Urinary bladder (tissue), 4 donors: ENCODE results near the gene TMEM115. TPM values are rescaled to one million over a fixed set of nuclear protein-coding genes. Genes with fewer than 3 reads are reported as not detected.

ENCODE experiments used
- DNase-seq: peaks from one replicate; pipeline ENCODE4 v3.0.0-alpha.2; 2015; ENCODE audit errors: extremely low spot score
- H3K27ac ChIP-seq: one replicate; pipeline ENCODE4 v1.5.1; 2013; ENCODE audit warnings: low read depth, mild to moderate bottlenecking, moderate library complexity
- H3K36me3 ChIP-seq: one replicate; pipeline ENCODE4 v1.6.1; 2013; ENCODE audit warnings: mild to moderate bottlenecking, moderate library complexity; ENCODE audit not compliant: insufficient read depth
- H3K4me1 ChIP-seq: one replicate; pipeline ENCODE4 v1.6.1; 2013; ENCODE audit warnings: mild to moderate bottlenecking, moderate library complexity; ENCODE audit not compliant: insufficient read depth
- H3K4me3 ChIP-seq: one replicate; pipeline ENCODE4 v1.5.1; 2013; ENCODE audit warnings: low read depth, low read length
- WGBS: extraction: QIAGEN DNeasy Blood & Tissue Kit; methylation state at CpG from one replicate; pipeline ENCODE4 v1.1.7; 2013; 5-methylcytosine and 5-hydroxymethylcytosine counted together
- polyA plus RNA-seq: library from polyadenylated mRNA; stranded (reverse); fragments of 200-250 nt; gene quantifications from one replicate; pipeline ENCODE4 v1.2.3, GENCODE V29; 2013
- total RNA-seq: library from RNA; depleted of rRNA; stranded (reverse); fragments of >200 nt; gene quantifications from one replicate; pipeline ENCODE4 v1.2.3, GENCODE V29; 2014
- donor health status: healthy with polysubstance abuse.
- donor health status: healthy.

The TMEM115 gene
- total and polyA plus RNA-seq, 2 donors = 16.2 to 49.8 TPM

GRCh38 chr3:50388016-50388719 lies 28.8 kb upstream of the TMEM115 start:
- H3K4me1 ChIP-seq = no peaks in the 10 kb centered on the region
- H3K36me3 ChIP-seq = no peaks in the 10 kb centered on the region
- DNase-seq = no peak
- WGBS = 71% methylated on average over 25 of the region's 25 CpGs
- H3K27ac ChIP-seq = no peak overlapping the region
- H3K4me3 ChIP-seq = no peak overlapping the region

- WGBS = 65% methylated on average over 13 of the region's 13 CpGs
Observed at GRCh38 chr3:50385754-50386153, 26.4 kb upstream of the TMEM115 start.

DNA sequence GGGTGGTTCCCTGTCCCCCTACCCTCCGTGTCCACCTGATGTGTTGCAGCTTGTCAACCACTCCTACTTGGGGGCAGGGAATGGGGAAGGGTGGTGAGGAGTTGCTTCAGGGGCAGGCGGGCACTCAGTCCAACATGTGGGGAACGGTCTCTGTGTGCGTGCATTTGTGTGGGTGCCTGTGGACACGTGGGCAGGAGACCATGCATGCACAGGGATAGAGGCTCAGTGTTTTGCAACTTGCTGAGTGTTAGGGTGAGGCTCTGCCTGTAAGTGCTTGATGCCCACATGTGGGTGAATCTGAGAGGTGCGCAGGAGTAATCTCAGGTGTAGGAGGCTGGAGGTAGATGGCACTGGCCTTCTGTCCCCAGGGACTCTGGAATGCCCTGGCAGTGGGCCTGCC lies 24.4 kb upstream of the TMEM115 start:
- no peaks in the 10 kb centered on the region for H3K4me1 ChIP-seq
- no peaks in the 10 kb centered on the region for H3K36me3 ChIP-seq
- no peak overlapping the region for H3K27ac ChIP-seq
- 85% methylated on average over 6 of the region's 6 CpGs for WGBS
- DNase-seq = no peak
- no peak overlapping the region for H3K4me3 ChIP-seq

More at GRCh38 chr3:50385754-50386153, 26.4 kb upstream of the TMEM115 start:
- Histone ChIP-seq H3K4me3 (no peak overlapping the region), H3K4me1 (no peaks in the 10 kb centered on the region), H3K27ac (no peak overlapping the region), H3K36me3 (no peaks in the 10 kb centered on the region)
- no peak for DNase-seq

DNA sequence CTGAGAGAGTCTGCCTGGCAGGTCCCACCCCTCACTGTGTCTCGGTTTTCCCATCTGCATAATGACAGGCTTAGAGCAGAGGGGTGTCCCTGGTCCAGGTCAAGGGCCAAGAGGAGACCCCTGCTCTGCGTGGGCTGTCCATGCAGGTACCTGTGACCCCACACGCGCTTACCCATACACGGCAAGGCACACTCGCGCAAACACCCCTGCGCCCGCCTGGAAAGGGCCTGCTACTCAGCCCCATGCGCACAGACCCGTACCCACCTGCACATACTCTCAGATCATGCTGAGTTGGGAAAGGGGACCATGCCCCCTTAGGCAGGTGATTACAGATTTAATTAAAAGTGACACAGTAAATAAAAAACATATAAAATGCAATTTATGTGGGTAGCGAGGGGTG lies 23.4 kb upstream of the TMEM115 start:
- H3K36me3 ChIP-seq = no peaks in the 10 kb centered on the region
- H3K4me1 ChIP-seq = no peaks in the 10 kb centered on the region
- H3K27ac ChIP-seq = no peak overlapping the region
- 90% methylated on average over 12 of the region's 12 CpGs for WGBS
- no peak overlapping the region for H3K4me3 ChIP-seq
- no peak for DNase-seq

DNA sequence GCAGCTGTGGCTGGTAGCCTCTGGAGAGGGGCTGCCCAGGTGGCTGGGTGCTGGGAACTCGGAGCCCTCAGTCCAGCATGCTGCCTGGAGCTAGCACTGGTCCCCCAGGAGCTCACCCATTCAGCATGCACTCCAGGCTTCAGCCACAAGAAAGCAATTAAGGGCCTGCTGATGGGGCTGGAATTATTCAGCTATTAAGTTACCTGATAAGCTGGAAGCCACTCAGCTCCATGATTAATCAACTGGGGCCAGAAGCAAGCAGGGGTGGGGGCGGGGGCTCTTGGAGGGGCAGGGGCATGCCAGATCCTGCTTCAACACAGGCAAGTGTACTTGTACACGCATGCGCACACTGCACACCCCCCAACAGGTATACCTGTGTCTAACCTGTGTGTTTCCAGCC lies 22.1 kb upstream of the TMEM115 start:
- Histone ChIP-seq H3K36me3 (no peaks in the 10 kb centered on the region), H3K4me3 (no peak overlapping the region), H3K27ac (no peak overlapping the region), H3K4me1 (no peaks in the 10 kb centered on the region)
- no peak for DNase-seq
- WGBS = 90% methylated on average over 4 of the region's 4 CpGs

DNA sequence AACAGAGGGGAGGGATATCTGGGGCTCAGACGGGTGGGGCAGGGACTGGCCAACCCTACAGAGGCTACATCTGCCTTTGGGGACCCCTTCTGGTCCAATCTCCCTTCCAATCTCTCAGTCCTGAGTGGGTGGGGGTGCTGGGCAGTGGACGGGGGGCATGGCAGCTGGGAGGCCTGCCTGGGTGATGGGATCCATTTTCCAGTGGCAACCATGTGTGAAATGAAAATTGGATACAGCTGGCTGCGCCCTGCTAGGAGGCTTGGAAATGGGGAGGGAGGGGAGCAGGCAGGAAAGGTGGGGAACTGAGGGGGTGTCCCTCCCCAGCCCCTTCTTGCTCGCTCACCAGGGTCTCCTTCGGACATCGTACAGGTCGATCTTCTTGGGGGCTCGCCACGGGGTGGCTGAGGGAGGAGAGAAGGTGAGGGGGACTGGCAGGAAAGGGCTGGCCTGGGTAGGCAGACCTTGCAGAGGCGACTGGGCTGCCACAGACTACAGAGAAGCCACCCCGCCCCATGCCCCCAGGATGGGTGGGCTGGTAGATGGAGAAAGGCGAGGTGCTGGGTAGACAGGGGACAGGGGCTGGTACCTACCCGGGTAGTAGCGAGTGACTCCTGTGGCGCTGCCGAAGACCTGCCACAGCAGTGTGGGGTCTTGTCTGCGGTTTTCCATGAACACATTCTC lies 21.2 kb upstream of the TMEM115 start:
- 85% methylated on average over 17 of the region's 17 CpGs for WGBS
- Histone ChIP-seq H3K4me3 (no peak overlapping the region), H3K27ac (no peak overlapping the region), H3K4me1 (no peaks in the 10 kb centered on the region), H3K36me3 (no peaks in the 10 kb centered on the region)
- no peak for DNase-seq

DNA sequence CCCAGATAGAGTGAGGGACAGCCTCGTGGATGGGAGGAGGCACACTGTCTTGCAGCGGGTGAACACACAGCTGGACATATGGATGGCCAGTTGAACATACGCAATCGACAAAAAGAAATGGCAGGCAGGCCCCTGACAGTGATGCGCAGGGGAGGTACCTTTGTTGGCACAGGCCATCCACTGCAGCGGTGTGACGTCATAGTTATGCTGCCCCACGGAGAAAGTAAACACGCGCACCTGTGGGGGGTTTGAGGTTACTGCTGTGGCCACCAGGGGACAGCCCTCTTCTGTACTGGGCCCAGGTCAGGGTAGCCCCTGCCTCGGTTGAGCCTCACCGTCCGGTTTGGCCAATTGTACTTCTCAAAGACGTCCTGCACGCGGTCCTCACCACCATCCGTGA lies 19.4 kb upstream of the TMEM115 start:
- Histone ChIP-seq H3K4me3 (no peak overlapping the region), H3K27ac (no peak overlapping the region), H3K4me1 (no peaks in the 10 kb centered on the region), H3K36me3 (no peaks in the 10 kb centered on the region)
- 90% methylated on average over 17 of the region's 17 CpGs for WGBS
- no peak for DNase-seq

DNA sequence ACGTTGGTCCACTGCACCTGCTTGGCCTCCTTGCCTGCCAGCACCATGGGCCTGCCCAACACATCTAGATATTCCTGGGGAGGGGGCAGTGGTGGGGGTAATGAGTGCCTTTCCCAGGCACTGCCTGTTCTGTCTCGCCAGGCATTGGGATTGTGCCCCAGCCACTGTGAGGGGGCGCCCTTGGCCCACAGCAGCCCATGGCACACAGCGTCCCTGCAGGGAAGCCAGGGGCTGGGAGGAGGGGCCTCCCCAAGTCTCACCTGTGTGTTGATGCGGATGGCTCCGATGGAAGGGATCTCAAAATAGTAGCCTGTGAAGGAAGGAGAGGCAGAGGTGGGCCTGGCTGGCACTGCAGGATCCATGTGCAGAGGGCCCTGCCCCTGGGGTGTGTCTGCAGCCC lies 18.7 kb upstream of the TMEM115 start:
- no peak overlapping the region for H3K27ac ChIP-seq
- WGBS = 77% methylated on average over 6 of the region's 6 CpGs

DNA sequence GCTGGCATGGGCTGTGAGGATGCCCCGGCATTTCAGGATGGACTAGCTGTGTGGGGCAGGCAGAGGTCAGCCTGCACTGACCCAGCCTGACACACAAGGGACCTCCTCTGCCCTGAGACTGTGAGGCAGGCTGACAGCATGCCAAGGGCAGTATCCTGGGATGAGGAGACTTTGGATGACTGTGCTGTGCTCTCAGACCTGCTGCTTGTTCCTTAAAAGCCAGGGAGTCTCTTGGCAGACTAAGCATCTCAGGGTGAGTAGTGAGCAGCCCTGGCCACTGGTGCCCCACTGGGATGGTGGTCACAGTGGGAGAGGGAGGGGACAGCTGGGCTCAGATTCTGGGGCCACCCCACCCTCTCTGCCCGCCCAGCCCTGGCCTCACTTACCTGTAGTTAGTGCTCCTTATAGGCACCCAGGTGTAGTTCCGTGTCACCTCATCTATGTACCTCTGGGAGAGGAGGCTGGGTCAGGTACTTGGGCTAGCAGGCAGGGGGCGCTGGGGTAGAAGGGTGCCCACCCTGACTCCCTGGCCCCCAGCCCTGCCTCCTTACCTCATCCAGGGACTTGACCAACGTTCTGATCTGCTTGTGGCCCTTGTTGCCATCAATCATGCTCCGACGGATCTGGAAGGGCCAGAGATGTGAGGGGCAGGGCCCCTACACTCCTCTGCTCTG lies 16.1 kb upstream of the TMEM115 start:
- no peak overlapping the region for H3K27ac ChIP-seq
- no peaks in the 10 kb centered on the region for H3K36me3 ChIP-seq
- 65% methylated on average over 7 of the region's 7 CpGs for WGBS
- H3K4me1 ChIP-seq = no peaks in the 10 kb centered on the region
- no peak for DNase-seq
- H3K4me3 ChIP-seq = no peak overlapping the region

More for the DNA sequence above, 18.7 kb upstream of the TMEM115 start:
- no peak for DNase-seq
- Histone ChIP-seq H3K4me3 (no peak overlapping the region), H3K36me3 (no peaks in the 10 kb centered on the region), H3K4me1 (no peaks in the 10 kb centered on the region)

DNA sequence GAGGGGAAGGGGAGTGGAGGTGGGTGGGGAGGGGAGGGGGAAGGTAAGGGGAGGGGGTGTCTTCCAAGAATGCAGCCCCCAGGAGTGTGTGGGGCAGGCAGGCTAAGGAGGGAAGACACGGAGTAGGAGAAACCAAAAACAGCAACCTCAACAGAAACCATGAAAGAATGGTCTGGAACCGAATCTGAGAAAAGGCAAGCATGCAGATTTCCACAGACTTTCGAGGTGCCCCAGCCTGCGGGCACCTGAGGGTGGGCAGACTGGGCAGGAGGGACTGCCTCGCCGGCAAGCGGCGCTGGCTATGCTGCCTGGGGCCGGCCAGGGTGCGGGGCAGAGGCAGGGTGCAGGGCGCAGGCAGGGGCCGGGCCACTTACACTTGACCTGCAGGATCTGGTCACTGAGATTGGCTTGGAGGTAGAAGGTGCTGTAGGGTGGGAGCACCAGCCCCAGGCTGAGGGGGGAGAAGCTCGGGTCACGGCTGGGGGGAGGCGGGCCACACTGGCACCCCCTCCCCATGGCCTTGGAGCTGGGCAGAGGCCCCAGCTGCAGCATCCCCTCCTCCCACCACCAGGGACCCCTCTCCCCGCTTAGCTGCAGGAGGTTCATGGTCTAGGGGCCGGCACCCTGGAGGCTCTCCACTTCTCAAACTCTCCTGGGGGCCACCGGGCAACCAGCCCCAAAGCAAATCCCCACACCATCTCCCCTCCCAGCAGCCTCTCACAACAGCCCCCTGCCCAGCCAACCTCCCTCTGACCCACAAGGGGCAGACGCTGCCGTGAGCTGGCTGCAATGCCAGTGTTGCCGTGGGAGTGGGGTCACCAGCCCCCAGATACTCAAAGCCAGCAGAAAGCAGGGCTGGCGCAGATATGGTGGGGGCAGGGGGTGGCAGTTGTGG lies 15.3 kb upstream of the TMEM115 start:
- H3K4me1 ChIP-seq = no peaks in the 10 kb centered on the region
- H3K36me3 ChIP-seq = no peaks in the 10 kb centered on the region
- H3K4me3 ChIP-seq = no peak overlapping the region
- WGBS = 70% methylated on average over 22 of the region's 22 CpGs
- DNase-seq = no peak
- no peak overlapping the region for H3K27ac ChIP-seq

- H3K36me3 ChIP-seq = no peaks in the 10 kb centered on the region
- no peak overlapping the region for H3K4me3 ChIP-seq
- H3K4me1 ChIP-seq = no peaks in the 10 kb centered on the region
- DNase-seq = no peak
- H3K27ac ChIP-seq = no peak overlapping the region
- WGBS = 51% methylated on average over 12 of the region's 12 CpGs
Observed at GRCh38 chr3:50373146-50374051, 14.1 kb upstream of the TMEM115 start.

DNA sequence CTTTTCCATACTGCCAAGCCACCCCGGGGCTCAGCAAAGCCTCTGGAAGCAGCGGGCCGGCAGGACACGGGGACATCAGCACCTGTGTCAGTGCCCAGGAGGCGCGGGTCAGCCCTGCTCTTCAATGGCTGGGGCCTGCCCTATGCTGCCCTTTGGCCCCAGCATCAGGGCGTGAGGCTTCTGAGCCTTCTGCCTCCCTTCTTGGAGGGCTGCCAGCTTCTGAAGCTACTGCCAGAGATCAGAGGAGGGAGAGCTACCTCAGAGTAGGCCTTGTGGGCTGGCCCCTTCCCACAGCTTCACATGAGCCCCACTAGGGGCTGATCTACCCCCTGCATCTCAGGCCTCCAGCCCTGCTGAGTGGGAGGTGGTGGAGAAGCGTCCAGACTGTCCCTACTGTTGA lies 13.0 kb upstream of the TMEM115 start:
- 61% methylated on average over 8 of the region's 8 CpGs for WGBS
- no peaks in the 10 kb centered on the region for H3K4me1 ChIP-seq
- no peaks in the 10 kb centered on the region for H3K36me3 ChIP-seq
- no peak overlapping the region for H3K4me3 ChIP-seq
- no peak for DNase-seq
- H3K27ac ChIP-seq = no peak overlapping the region
